ENCODE results near the gene NEXN. TPM values are rescaled to one million over a fixed set of nuclear protein-coding genes. Genes with fewer than 3 reads are reported as not detected.

Gene NEXN
- total and polyA plus RNA-seq, 2 experiments from 2014 or later, result 2.6 to 11.8 TPM

- Histone ChIP-seq H3K4me2 (no peak overlapping the region), H4K20me1 (replicated peaks; ENCODE audit: insufficient read depth) (no peaks in the 10 kb centered on the region), H3K9me2 (ENCODE audit: insufficient read depth) (no peaks in the 10 kb centered on the region), H3K79me2 (replicated peaks; ENCODE audit: insufficient read depth) (no peaks in the 10 kb centered on the region), H2AFZ (no peak overlapping the region), H3K4me3 (no peak overlapping the region), H3K36me3 (ENCODE audit: insufficient read depth) (no peaks in the 10 kb centered on the region), H3F3A (replicated peaks; ENCODE audit: low read depth) (no peaks in the 10 kb centered on the region), H3K27me3 (ENCODE audit: insufficient read depth) (no peaks in the 10 kb centered on the region), H3K4me1 (ENCODE audit: insufficient read depth) (no peaks in the 10 kb centered on the region), H3K27ac (ENCODE audit: low read depth) (no peak overlapping the region)
- H3K36me3 Mint-ChIP-seq (ENCODE audit: low read depth), result no peaks in the 10 kb centered on the region
- no peak overlapping the region for H3K4me3 Mint-ChIP-seq
- DNase-seq (ENCODE audit: low spot score), result no peak
- H3K27me3 Mint-ChIP-seq (ENCODE audit: insufficient read depth, low read depth, poor library complexity), result peaks cover 3% of the 10 kb centered on the region
- H3K4me1 Mint-ChIP-seq, result no peaks in the 10 kb centered on the region
- no peaks in the 10 kb centered on the region for H3K9me3 Mint-ChIP-seq
- H3K27ac Mint-ChIP-seq, result no peak overlapping the region
- TF ChIP-seq CTCF (conservative IDR thresholded peaks at IDR 0.05; ENCODE audit: low read depth in 2 of 2) (no peak), NANOG (IDR thresholded peaks at IDR 0.05; ENCODE audit: borderline replicate concordance) (no peak), ZNF114 (CRISPR knock-in tag; IDR thresholded peaks at IDR 0.05) (no peak), ETS1 (IDR thresholded peaks at IDR 0.05) (no peak), STAT1 (IDR thresholded peaks at IDR 0.05; ENCODE audit: unreplicated experiment) (no peak), REST (IDR thresholded peaks at IDR 0.05; ENCODE audit: unreplicated experiment) (no peak), ZNF331 (CRISPR knock-in tag; IDR thresholded peaks at IDR 0.05; ENCODE audit: low read depth) (no peak)
- no peak for ATAC-seq
These were observed 37.5 kb downstream of the NEXN start for GRCh38 chr1:77925956-77926355.

- Histone ChIP-seq H3K27ac (ENCODE audit: low read depth) (no peak overlapping the region), H2AFZ (no peak overlapping the region), H3K4me1 (ENCODE audit: insufficient read depth) (no peaks in the 10 kb centered on the region), H3K4me3 (no peak overlapping the region), H3K36me3 (ENCODE audit: insufficient read depth) (no peaks in the 10 kb centered on the region), H3K79me2 (replicated peaks; ENCODE audit: insufficient read depth) (no peaks in the 10 kb centered on the region), H3K9me2 (ENCODE audit: insufficient read depth) (no peaks in the 10 kb centered on the region), H3F3A (replicated peaks; ENCODE audit: low read depth) (no peaks in the 10 kb centered on the region), H4K20me1 (replicated peaks; ENCODE audit: insufficient read depth) (no peaks in the 10 kb centered on the region), H3K27me3 (ENCODE audit: insufficient read depth) (no peaks in the 10 kb centered on the region), H3K4me2 (no peak overlapping the region)
- DNase-seq (ENCODE audit: low spot score) (no peak), ATAC-seq (no peak)
- peaks cover 3% of the 10 kb centered on the region for H3K27me3 Mint-ChIP-seq (ENCODE audit: insufficient read depth, low read depth, poor library complexity)
- H3K36me3 Mint-ChIP-seq (ENCODE audit: low read depth), result no peaks in the 10 kb centered on the region
- H3K9me3 Mint-ChIP-seq, result no peaks in the 10 kb centered on the region
- H3K27ac Mint-ChIP-seq, result no peak overlapping the region
- H3K4me3 Mint-ChIP-seq, result no peak overlapping the region
- H3K4me1 Mint-ChIP-seq, result no peaks in the 10 kb centered on the region
- TF ChIP-seq CTCF (conservative IDR thresholded peaks at IDR 0.05; ENCODE audit: low read depth in 2 of 2), result no peak
- no peak for TF ChIP-seq ETS1 (IDR thresholded peaks at IDR 0.05)
- no peak for TF ChIP-seq ZNF331 (CRISPR knock-in tag; IDR thresholded peaks at IDR 0.05; ENCODE audit: low read depth)
These were observed 38.3 kb downstream of the NEXN start for GRCh38 chr1:77926561-77927357.

Data from GM23338 (cell line).